NCI-H1694 treated with DMSO at 0.1 percent for 48 hours (cell line): ENCODE results near the gene CCDC57.
"Not testable (repeated sequence)": the region's sequence is repeated elsewhere in the genome, so short reads cannot be mapped to it uniquely, and the experiment has no call there.

ENCODE experiments used
- DNase-seq: peaks from one replicate; lab custom pipeline; 2025; lab: John Stamatoyannopoulos, UW

Gene CCDC57

DNA sequence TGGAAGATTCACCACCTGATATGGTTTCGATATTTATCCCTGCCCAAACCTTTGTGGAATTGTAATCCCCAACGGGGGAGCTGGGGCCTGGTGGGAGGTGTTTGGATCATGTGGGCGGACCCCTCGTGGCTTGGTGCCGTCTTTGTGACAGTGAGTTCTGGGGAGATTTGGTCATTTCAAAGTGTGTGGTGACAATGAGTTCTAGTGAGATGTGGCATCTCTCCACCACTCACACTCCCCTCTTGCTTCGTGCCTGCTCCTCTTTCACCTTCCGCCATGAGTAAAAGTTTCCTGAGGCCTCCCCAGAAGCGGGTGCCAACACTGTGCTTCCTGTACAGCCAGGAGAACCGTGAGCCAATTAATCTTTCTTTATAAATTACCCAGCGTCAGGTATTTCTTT, 9.7 kb downstream of the CCDC57 start:
- DNase-seq, result no peak

- DNase-seq, result no peak
Measured at GRCh38 chr17:82201498-82201910, 11.1 kb downstream of the CCDC57 start.

DNA sequence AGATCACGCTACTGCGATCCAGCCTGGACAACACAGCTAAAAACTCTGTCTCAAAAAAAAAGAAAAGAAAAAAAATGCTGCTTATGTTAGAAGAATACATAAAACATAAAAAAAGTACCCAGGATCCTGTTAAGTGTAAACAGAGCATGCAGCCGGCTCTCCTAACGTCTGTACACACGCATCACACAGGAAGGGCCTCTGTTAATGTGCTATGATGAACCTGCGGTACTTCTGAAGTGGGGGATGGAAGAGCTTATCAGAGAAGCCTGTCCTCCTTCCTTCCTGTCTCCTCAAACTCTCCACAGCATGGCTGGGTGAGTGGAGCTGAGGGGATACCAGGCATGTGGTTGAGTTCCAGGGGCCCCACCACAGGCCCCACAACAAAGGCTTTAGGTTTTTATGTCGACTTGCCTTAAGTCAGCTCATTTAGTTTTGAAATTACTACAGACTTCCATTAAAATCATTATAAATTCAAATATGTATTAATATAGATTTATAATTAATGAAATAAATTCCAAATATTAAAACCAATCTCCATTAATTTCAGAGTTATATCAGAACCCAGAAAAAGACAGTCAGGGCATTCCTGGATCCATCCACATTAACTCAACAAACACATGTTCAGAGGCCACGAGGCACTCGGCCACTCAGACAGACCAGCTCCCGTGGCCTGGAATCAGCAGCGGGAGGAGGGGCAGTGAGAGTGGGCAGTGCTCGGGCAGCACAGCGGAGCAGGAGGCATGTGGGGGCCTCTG, 11.7 kb downstream of the CCDC57 start:
- DNase-seq, result no peak

- DNase-seq, result no peak
Measured at GRCh38 chr17:82200135-82200534, 12.5 kb downstream of the CCDC57 start.

- no peak for DNase-seq
Measured at GRCh38 chr17:82199496-82199895, 13.1 kb downstream of the CCDC57 start.

DNA sequence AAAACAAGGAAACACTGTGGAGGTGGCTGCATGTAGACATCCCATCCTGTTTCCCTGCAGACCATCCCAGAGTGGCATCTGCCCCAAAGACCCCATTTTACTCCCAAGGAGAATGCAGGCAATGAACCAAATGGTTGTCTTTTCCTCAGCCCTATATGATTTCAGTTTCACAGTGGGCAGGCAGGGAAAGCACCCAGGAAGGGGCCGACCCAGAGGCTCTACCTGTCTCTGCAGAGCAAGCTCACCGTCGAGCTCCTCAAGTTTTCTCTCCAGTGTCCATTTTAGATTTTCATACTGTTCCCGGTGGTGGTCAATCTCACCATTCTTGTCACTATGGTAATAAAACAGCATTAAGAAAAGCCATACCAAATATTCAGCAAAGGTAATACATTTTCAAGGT, 14.6 kb downstream of the CCDC57 start:
- DNase-seq, result no peak

GRCh38 chr17:82195675-82196672, 16.7 kb downstream of the CCDC57 start:
- no peak for DNase-seq

GRCh38 chr17:82194765-82195164, 17.9 kb downstream of the CCDC57 start:
- no peak for DNase-seq

- no peak for DNase-seq
Measured at GRCh38 chr17:82193520-82194220, 19.0 kb downstream of the CCDC57 start.

DNA sequence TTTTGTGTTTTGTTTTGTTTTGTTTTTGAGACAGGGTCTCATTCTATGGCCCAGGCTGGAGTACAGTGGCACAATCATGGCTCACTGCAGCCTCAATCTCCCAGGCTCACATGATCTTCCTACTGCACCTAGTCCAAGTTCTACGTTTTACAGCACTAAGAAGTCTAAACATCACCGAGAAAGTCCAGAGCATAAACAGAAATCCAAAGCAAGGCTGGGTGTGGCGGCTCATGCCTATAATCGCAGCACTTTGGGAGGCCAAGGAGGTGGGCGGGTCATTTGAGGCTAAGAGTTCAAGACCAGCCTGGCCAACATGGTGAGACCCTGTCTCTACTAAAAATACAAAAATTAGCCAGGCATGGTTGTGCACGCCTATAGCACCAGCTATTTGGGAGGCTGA, 19.6 kb downstream of the CCDC57 start:
- not testable (repeated sequence) for DNase-seq

DNA sequence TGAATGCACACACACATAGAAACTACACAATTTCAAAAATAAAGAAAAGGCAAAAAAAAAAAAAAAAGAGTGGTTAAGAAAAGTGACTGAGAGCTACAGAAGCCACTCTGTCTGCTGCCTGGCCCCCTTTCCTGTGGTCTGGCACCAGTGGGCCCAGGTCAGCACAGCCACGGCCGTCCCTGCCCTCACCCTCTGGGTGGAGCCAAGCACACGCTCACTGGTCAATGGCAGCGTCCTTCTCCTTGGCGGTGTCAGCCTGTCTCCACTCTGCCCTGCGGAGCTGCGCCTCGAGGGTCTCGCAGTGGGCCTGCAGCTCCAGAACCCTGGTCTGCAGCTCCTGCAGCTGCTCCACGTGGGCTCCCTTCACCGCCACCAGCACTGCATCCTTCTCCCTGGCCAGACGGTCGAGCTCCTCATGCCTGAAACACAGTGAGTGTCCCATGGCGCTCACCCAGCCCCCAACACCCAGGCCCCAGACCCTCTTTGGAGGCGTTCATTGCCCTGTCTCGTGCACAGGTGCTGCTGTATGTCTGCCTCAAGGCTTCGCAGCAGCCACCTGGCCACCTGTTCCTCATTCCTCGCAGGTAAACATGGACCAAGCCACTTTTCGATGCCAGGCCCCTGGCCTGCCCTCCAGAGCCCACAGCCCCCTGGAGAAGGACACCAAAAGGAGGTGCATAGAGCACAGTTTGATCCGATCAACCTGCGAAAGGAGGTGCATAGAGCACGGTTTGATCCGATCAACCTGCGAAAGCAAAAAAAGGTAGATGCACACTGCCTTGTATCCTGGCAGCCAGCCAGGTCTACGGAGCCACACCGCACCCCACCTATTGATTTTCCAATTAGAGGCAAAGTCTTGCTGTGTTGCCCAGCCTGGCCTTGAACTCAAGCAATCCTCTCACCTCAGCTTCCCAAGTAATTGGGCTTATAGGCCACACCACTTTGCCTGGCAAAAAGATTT, 24.4 kb downstream of the CCDC57 start:
- DNase-seq, result no peak

GRCh38 chr17:82187500-82187899, 25.1 kb downstream of the CCDC57 start:
- DNase-seq, result no peak

DNA sequence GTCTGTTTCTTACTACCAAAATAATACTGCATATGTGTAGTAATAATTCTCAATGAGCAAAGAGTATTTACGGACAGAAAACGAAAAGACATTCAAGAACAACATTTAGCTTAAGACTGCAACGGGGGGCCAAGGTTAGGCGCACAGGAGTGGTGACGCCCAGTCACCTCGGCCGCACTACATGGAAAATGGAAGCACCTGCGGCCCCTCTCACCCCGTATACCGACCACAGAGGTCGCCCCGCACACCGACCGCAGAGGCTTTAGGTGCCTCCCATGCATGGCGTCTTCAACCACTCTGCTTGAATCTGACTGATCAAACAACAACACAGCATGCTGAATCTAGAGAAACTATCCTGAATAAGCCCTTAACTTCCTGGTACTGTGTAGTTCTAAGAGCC, 26.4 kb downstream of the CCDC57 start:
- no peak for DNase-seq

GRCh38 chr17:82184761-82185160, 27.9 kb downstream of the CCDC57 start:
- no peak for DNase-seq

- no peak for DNase-seq
Measured at GRCh38 chr17:82180776-82181528, 31.7 kb downstream of the CCDC57 start.

DNA sequence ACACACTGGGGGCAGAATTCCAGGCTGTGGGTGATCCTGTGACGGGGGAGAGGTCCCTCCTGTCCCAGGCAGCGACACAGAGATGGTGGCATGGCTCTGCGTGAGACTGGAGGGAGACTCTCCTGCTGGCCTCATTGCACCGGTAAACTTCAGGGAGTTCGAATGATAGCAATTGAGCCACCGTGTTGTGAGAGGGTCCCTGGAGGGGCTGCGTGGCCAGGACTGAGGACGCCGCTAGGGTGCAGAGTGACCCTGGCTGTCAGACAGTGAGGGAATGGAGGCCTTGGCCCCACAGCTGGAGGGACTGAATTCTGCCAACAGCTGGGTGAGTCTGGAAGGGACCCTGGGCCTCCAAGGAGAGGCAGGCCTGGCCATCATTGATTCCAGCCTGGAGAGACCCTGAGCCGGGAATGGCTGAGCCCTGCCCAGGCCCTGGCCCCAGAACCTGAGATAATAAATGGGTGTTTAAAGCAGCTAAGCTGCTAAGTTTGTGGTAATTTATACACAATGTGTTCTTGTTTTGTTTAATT, 32.6 kb downstream of the CCDC57 start:
- no peak for DNase-seq

DNA sequence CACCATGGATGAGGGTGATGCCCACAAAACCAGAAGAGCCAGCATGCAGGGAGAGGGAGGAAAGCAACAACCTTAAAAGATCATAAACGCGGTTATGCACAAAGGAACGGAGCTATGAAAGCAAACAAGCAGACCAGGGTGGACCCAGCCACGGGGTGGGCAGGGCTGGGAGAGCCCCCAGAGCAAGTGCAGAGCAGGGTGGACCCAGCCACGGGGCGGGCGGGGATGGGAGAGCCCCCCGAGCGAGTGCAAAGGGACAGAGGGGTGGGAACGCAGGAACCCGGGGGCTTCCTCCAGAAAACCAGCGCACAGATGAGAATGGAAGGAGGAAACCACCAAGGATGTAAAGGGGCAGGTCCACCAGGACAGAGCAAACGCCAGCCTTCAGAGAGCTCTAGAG, 33.2 kb downstream of the CCDC57 start:
- no peak for DNase-seq

DNA sequence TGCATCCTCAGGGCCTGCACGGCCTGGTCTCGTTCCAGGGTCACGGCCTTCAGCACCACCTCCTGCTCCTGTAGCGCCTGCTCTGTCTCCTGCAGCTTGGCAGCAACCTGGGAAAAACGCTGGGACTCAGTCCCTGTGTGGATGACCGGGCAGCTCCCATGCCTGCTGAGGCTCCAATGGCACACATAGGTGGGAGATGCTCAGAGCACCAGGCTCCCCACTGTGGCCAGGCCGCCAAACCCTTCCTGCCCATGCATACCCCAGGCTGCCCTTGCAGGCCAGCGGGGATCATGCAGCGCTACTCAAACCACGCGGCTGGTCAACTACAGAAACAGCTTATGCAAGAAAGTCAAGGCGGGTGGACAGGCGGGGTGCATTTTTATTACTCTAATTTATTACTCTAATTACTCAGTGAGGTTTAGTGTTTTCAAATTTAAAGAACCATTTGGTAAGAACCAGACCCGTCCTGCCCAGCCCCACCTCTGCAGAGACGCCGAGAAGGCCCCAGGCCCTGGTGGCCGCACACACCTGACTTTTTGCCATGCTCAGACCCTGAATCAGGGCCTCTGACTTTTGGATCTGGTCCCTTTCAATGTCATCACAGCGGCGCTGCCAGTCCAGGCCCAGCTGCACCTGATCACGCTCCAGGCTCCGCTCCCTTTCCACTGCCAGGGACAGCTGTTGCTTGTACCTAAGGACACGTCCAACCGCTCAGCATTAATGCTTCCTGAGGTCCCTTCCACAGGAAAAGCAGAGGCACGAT, 34.0 kb downstream of the CCDC57 start:
- DNase-seq, result no peak

DNA sequence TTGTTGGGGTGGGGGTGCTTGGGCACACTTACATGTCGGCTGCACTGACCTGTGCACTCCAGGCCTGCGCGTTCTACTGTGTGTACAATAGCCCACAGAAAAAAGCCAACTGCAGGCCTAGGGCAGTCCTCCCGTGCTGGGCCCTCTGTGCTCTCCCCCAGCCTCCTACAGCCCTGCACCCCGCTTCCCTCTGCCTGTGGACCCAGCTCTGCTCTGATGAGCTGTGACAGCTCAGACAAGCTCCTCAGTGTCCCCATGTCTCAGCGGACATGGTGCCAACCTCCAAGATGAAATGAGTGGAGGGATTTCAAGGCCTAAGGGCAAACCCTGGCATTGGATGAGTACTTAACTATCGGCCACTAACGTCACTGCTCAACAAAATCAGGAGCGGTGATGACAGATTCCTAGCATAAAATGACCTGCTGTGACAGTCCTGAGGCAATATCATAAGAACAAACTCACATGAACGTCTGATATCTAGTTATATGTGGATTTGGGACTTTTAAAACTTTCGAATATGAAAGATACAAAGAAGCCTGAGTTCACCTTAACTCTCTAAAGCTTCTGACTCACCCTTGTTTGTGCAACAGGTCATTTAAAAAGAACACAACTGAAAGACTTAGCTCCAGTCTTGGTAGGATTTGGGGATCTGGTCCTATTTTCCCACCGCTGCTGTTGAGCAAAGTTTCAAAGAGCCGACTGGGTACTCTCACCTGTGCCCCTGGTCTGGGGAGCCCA, 34.7 kb downstream of the CCDC57 start:
- DNase-seq, result no peak
